ENCODE measurements around the gene ADCK2. TPM values are rescaled to one million over a fixed set of nuclear protein-coding genes. Genes with fewer than 3 reads are reported as not detected.
A peak's percentile ranks its signal among the peaks of the same experiment; 100 is the strongest.

The ADCK2 gene
- total RNA-seq, 3 donors from 2014 or later, result 21.8 to 31.9 (median 23.6) TPM

DNA sequence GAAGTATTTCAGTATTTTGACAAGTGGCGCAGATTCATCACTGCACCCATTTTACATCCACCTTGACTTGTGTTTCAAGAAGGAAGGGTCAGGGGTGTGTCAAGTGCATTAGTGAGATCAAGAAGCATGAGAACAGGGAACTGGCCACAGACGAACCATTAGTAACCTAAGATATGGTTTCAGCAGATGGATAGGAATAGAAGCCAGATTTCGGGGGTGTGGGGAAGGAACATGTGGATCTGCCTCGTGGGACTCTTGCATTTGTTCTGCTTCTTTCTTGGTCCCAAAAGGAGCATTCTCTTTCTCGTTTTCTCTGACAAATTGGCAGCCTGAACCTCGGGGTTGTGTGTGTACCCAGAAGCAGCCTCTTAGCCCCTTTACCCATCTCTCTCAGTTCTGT, 41.7 kb upstream of the ADCK2 start:
- intact Hi-C loops (cut with DNase I; ENCODE audit: low total_unique reads), result loop anchor here (10.0 kb wide), 1 partner anchor 1464 kb away; no protein-coding TSS in a partner anchor
- H3K4me3 ChIP-seq, result no peak overlapping the region
- TF ChIP-seq POLR2A (IDR thresholded peaks at IDR 0.05), result no peak
- TF ChIP-seq POLR2AphosphoS5 (IDR thresholded peaks at IDR 0.05), result no peak
- TF ChIP-seq, protein P1, sequence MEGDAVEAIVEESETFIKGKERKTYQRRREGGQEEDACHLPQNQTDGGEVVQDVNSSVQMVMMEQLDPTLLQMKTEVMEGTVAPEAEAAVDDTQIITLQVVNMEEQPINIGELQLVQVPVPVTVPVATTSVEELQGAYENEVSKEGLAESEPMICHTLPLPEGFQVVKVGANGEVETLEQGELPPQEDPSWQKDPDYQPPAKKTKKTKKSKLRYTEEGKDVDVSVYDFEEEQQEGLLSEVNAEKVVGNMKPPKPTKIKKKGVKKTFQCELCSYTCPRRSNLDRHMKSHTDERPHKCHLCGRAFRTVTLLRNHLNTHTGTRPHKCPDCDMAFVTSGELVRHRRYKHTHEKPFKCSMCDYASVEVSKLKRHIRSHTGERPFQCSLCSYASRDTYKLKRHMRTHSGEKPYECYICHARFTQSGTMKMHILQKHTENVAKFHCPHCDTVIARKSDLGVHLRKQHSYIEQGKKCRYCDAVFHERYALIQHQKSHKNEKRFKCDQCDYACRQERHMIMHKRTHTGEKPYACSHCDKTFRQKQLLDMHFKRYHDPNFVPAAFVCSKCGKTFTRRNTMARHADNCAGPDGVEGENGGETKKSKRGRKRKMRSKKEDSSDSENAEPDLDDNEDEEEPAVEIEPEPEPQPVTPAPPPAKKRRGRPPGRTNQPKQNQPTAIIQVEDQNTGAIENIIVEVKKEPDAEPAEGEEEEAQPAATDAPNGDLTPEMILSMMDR (IDR thresholded peaks at IDR 0.05), result no peak

DNA sequence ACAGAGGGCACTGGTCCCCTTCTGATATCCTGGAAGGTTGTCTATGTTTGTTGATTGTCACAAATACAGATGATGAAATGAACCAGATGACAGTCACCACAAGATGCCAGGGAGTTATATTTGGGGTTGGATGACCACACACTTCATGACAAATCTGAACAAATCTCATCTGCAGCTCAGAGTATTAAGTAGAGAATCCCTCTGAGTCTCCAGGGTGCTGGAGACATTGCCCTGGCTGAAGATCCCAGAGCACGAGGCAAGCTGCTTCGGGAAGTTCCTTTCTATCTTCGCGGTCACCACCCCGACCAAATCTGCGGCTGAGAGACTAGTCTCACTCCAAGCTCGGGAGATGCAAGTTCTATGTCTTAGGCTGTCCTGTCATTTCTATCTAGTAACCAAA, 41.1 kb upstream of the ADCK2 start:
- intact Hi-C loops (cut with DNase I; ENCODE audit: low total_unique reads), result loop anchor here (10.0 kb wide), 1 partner anchor 1463 kb away; no protein-coding TSS in a partner anchor
- peak overlapping the region in 1 of 2 donors; percentile 72 for H3K27ac ChIP-seq
- H3K4me1 ChIP-seq, result no peaks in the 10 kb centered on the region

More for the DNA sequence above, 41.7 kb upstream of the ADCK2 start:
- Histone ChIP-seq H3K9me3 (no peaks in the 10 kb centered on the region), H3K36me3 (no peaks in the 10 kb centered on the region), H3K27ac (peak overlapping the region; percentile 3 to 72), H3K27me3 (no peaks in the 10 kb centered on the region), H3K4me1 (peaks cover 0 to 4% of the 10 kb centered on the region in 2 donors)
- no peak for DNase-seq (ENCODE audit: low spot score in 2 of 2)

DNA sequence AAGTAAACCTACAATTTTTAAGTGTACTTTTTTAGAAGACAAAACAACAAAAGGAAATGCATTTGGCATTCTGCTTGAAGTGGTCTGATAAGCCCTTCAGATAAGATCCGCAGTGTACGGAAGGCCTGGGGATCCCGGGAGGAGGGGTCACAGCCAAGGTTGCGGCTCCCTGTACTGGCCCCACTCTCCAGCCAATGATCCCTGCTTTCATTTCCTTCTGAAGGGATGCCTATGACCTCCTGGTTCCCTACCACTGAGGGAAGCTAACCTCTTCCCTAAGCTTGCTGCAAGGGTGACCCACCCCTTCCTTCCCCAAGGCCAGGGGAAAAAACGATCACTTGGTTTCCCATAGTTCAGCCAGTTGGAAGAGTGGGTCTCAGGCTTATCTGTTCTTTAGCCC, 37.4 kb upstream of the ADCK2 start:
- Histone ChIP-seq H3K9me3 (no peaks in the 10 kb centered on the region), H3K4me1 (no peaks in the 10 kb centered on the region), H3K36me3 (no peaks in the 10 kb centered on the region), H3K27ac (no peak overlapping the region), H3K27me3 (peaks cover 0 to 10% of the 10 kb centered on the region in 2 donors), H3K4me3 (no peak overlapping the region)
- DNase-seq (ENCODE audit: low spot score in 2 of 2), result no peak
- TF ChIP-seq, protein P1 (IDR thresholded peaks at IDR 0.05), result no peak
- TF ChIP-seq POLR2A (IDR thresholded peaks at IDR 0.05) (no peak), POLR2AphosphoS5 (IDR thresholded peaks at IDR 0.05) (no peak)
- intact Hi-C loops (cut with DNase I; ENCODE audit: low total_unique reads), result loop anchor here (10.0 kb wide), 1 partner anchor 1459 kb away; no protein-coding TSS in a partner anchor

More for the DNA sequence above, 41.1 kb upstream of the ADCK2 start:
- DNase-seq (ENCODE audit: low spot score in 2 of 2), result no peak
- H3K9me3 ChIP-seq, result no peaks in the 10 kb centered on the region
- no peaks in the 10 kb centered on the region for H3K36me3 ChIP-seq
- no peaks in the 10 kb centered on the region for H3K27me3 ChIP-seq
- TF ChIP-seq POLR2AphosphoS5 (IDR thresholded peaks at IDR 0.05) (no peak), POLR2A (IDR thresholded peaks at IDR 0.05) (no peak)
- TF ChIP-seq, protein P1 (IDR thresholded peaks at IDR 0.05), result no peak
- no peak overlapping the region for H3K4me3 ChIP-seq

DNA sequence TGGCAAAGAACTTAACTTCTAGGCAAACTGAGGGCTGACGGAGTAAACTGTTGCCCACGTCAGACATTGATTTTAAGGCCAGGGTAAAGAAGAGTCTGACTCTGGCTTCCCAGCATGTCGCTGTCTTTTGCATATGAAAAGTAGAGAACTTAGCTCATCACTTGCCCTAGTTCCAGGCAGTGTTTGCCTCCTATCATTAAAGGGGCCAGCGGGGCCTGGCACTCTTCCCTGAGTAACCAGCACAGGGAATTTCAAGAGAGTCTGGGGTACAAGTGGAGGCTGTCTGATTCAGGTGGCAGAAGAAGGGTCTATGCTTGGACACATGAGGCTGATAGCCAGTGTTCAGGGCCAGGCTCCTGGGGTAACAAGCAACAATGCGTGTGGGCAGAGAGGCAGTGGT, 36.9 kb upstream of the ADCK2 start:
- H3K4me3 ChIP-seq, result no peak overlapping the region
- no peaks in the 10 kb centered on the region for H3K36me3 ChIP-seq
- TF ChIP-seq POLR2AphosphoS5 (IDR thresholded peaks at IDR 0.05), result no peak
- TF ChIP-seq, protein P1 (IDR thresholded peaks at IDR 0.05), result no peak
- H3K9me3 ChIP-seq, result no peaks in the 10 kb centered on the region
- peaks cover 0 to 10% of the 10 kb centered on the region in 2 donors for H3K27me3 ChIP-seq
- H3K27ac ChIP-seq, result no peak overlapping the region
- DNase-seq (ENCODE audit: low spot score in 2 of 2), result no peak
- no peaks in the 10 kb centered on the region for H3K4me1 ChIP-seq
- intact Hi-C loops (cut with DNase I; ENCODE audit: low total_unique reads), result loop anchor here (10.0 kb wide), 1 partner anchor 1459 kb away; no protein-coding TSS in a partner anchor

DNA sequence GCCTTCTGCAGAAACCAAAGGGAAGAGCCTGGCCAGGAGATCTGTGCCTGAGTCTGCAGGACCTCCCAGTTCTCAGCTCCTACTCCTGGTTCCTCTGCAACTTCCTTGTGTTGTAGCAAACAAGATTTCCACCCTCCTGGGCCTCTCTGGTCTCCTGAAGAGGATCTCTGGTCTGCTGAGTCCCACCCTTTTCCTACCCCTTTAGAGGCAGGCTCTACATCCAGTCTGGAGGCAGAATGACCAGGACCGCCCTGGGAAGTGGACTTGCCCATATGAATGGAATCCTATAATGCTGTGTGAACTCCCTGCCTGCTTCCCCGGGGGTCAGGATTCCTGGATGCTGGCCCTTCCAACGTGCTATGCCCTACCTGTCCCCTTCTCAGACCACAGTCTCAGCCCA, 35.3 kb upstream of the ADCK2 start:
- no peak overlapping the region for H3K4me3 ChIP-seq
- no peaks in the 10 kb centered on the region for H3K9me3 ChIP-seq
- peak overlapping the region in 1 of 2 donors; percentile 93 for H3K27ac ChIP-seq
- intact Hi-C loops (cut with DNase I; ENCODE audit: low total_unique reads), result loop anchor here (10.0 kb wide), 1 partner anchor 1457 kb away; no protein-coding TSS in a partner anchor
- no peak for DNase-seq (ENCODE audit: low spot score in 2 of 2)
- H3K4me1 ChIP-seq, result no peaks in the 10 kb centered on the region
- H3K27me3 ChIP-seq, result peaks cover 0 to 10% of the 10 kb centered on the region in 2 donors
- TF ChIP-seq, protein P1 (IDR thresholded peaks at IDR 0.05), result no peak
- TF ChIP-seq POLR2AphosphoS5 (IDR thresholded peaks at IDR 0.05), result no peak
- TF ChIP-seq POLR2A (IDR thresholded peaks at IDR 0.05), result no peak
- no peaks in the 10 kb centered on the region for H3K36me3 ChIP-seq
